Muscle layer of duodenum (tissue), 2 donors: ENCODE measurements around the gene ART4.

ENCODE experiments used
- H3K27ac ChIP-seq: one replicate; pipeline ENCODE4 v1.7.0; 2013; ENCODE audit warnings: mild to moderate bottlenecking, low read length
- H3K27me3 ChIP-seq: one replicate; pipeline ENCODE4 v1.7.0; 2013; ENCODE audit warnings: low read depth, mild to moderate bottlenecking, control low read depth, low read length
- H3K36me3 ChIP-seq, 2 donors: one replicate each; pipeline ENCODE4 v1.7.0; 2013; ENCODE audit warnings: low read length in 2 of 2, control low read depth in 1 of 2, mild to moderate bottlenecking in 1 of 2; ENCODE audit not compliant: insufficient read depth in 2 of 2, control insufficient read depth in 1 of 2
- H3K4me1 ChIP-seq, 2 donors: one replicate each; pipeline ENCODE4 v1.7.0; 2013; ENCODE audit warnings: low read length in 2 of 2, mild to moderate bottlenecking in 2 of 2, control low read depth in 1 of 2, moderate library complexity in 1 of 2; ENCODE audit not compliant: insufficient read depth in 2 of 2, control insufficient read depth in 1 of 2
- H3K4me3 ChIP-seq, 2 donors: one replicate each; pipeline ENCODE4 v1.7.0; 2013; ENCODE audit warnings: low read length in 2 of 2, low read depth in 1 of 2, mild to moderate bottlenecking in 1 of 2
- H3K9me3 ChIP-seq, 2 donors: one replicate each; pipeline ENCODE4 v1.7.0; 2013; ENCODE audit warnings: low read length in 2 of 2, control low read depth in 1 of 2, mild to moderate bottlenecking in 1 of 2; ENCODE audit not compliant: control insufficient read depth in 1 of 2
- donor health status: healthy.

ART4 gene

GRCh38 chr12:14843425-14843887 is at the start of gene ART4:
Gene ART4 (minus strand): TSS chr12:14843526. CDS start chr12:14843113, 413 bp downstream.
- peaks cover 0 to 23% of the 10 kb centered on the region in 2 donors for H3K4me1 ChIP-seq
- no peak within 1 kb of the TSS for H3K4me3 ChIP-seq
- no peaks in the 10 kb centered on the region for H3K36me3 ChIP-seq
- H3K27ac ChIP-seq: peak within 1 kb of the TSS; percentile 16
- no peaks in the 10 kb centered on the region for H3K9me3 ChIP-seq
- no peaks in the 10 kb centered on the region for H3K27me3 ChIP-seq

DNA sequence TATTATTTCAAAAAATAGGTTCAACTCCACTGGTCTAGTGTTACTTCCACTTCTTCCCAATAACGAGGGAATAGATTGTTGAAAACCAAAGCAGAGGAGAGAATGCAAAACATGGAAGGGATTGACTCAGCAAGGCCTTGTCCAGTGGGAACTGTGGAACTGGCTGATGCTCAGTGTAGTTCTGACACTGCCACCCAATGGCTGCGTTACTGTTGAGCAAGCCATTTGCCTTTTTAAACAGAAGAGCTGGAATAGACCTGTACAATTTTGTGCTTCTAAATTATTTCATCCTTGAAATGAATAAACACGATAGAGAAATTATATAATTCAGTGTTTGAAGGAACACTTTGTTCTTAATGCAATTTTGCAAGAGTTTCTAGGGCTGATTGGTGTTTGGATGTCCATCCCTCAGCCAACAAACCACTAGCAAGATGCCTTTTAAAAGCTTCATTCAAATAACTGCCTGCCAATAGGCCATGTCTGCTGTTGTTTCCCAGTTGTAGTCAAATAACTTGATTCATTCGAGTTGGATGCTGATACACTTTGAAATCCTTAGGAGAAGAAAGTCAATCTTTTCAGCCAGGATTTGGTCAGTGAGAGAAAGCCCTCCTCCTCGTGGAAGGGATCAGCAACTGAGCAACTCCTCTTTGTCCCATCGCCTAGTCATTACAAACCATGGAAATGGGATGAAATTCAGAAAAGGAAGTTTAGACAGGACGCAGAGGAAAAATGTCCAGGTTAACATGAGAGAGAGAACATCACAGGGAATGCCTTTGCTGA is 49.6 kb upstream of the ART4 start:
- Histone ChIP-seq H3K9me3 (no peaks in the 10 kb centered on the region), H3K36me3 (no peaks in the 10 kb centered on the region), H3K27me3 (no peaks in the 10 kb centered on the region), H3K4me1 (peaks cover 0 to 9% of the 10 kb centered on the region in 2 donors), H3K27ac (peak overlapping the region; percentile 73), H3K4me3 (no peak overlapping the region)

DNA sequence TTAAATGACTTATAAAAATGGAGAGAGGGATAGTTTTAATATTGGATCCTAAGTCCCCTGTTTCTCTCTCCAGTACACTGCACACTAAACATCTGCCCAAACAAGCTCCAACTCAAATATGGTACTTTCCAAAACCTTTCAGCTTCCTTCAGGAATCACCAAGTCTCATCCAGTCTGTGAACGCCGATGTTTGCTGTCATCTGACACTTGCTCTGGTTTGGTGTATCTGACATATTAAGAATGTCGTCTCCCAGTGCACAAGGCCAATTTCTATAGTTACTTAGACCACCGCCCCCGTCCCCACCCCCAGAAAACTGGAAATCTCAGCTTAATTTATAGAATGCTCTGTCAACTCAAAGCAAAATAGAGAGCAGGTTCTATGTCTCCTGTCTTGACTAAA is 47.4 kb upstream of the ART4 start:
- Histone ChIP-seq H3K27ac (no peak overlapping the region), H3K4me3 (no peak overlapping the region), H3K4me1 (peaks cover 0 to 11% of the 10 kb centered on the region in 2 donors), H3K36me3 (no peaks in the 10 kb centered on the region), H3K9me3 (no peaks in the 10 kb centered on the region), H3K27me3 (no peaks in the 10 kb centered on the region)

DNA sequence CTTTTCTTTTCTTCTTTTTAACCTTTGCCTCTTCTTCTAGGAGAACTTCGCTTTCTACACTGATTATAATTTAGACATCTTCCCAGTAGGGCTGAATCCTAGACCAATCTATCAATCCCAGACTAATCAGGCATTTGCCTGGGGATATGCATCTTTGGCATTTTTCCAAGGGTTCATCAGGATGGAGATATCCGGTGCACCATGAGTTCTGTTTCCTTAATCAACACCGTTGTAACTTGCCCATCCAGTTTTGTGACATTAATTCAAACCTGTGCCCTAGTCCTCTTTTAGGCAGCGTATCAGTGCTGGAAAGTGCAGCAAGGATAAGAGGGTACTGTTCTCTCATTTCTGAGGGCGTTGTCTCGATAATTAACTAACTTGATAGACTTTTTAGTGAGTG is 42.9 kb upstream of the ART4 start:
- H3K36me3 ChIP-seq: peaks cover 0 to 8% of the 10 kb centered on the region in 2 donors
- peak overlapping the region; percentile 84 for H3K27ac ChIP-seq
- H3K4me3 ChIP-seq: peak overlapping the region; percentile 58 to 64
- no peaks in the 10 kb centered on the region for H3K9me3 ChIP-seq
- peaks cover 0 to 9% of the 10 kb centered on the region in 2 donors for H3K4me1 ChIP-seq
- no peaks in the 10 kb centered on the region for H3K27me3 ChIP-seq

- H3K9me3 ChIP-seq: no peaks in the 10 kb centered on the region
- no peaks in the 10 kb centered on the region for H3K27me3 ChIP-seq
- peaks cover 0 to 9% of the 10 kb centered on the region in 2 donors for H3K4me1 ChIP-seq
- peak within 1 kb of the TSS; percentile 58 to 64 for H3K4me3 ChIP-seq
- peak within 1 kb of the TSS; percentile 84 for H3K27ac ChIP-seq
- peaks cover 0 to 8% of the 10 kb centered on the region in 2 donors for H3K36me3 ChIP-seq
These were observed 42.4 kb upstream of the ART4 start, which contains the start of gene MGP for GRCh38 chr12:14885718-14886221. Gene MGP (minus strand): TSS chr12:14885854. CDS start chr12:14885791, 63 bp downstream.

- H3K27ac ChIP-seq: peak overlapping the region; percentile 84
- H3K4me1 ChIP-seq: peaks cover 0 to 9% of the 10 kb centered on the region in 2 donors
- peak overlapping the region; percentile 58 to 64 for H3K4me3 ChIP-seq
- peaks cover 0 to 8% of the 10 kb centered on the region in 2 donors for H3K36me3 ChIP-seq
- H3K27me3 ChIP-seq: no peaks in the 10 kb centered on the region
- no peaks in the 10 kb centered on the region for H3K9me3 ChIP-seq
These were observed 41.1 kb upstream of the ART4 start for GRCh38 chr12:14884458-14884878.

- H3K4me3 ChIP-seq: peak overlapping the region; percentile 58 to 64
- H3K4me1 ChIP-seq: peaks cover 0 to 9% of the 10 kb centered on the region in 2 donors
- no peaks in the 10 kb centered on the region for H3K27me3 ChIP-seq
- peak overlapping the region; percentile 84 for H3K27ac ChIP-seq
- H3K9me3 ChIP-seq: no peaks in the 10 kb centered on the region
- peaks cover 0 to 8% of the 10 kb centered on the region in 2 donors for H3K36me3 ChIP-seq
These were observed 40.4 kb upstream of the ART4 start for GRCh38 chr12:14883686-14884085.

DNA sequence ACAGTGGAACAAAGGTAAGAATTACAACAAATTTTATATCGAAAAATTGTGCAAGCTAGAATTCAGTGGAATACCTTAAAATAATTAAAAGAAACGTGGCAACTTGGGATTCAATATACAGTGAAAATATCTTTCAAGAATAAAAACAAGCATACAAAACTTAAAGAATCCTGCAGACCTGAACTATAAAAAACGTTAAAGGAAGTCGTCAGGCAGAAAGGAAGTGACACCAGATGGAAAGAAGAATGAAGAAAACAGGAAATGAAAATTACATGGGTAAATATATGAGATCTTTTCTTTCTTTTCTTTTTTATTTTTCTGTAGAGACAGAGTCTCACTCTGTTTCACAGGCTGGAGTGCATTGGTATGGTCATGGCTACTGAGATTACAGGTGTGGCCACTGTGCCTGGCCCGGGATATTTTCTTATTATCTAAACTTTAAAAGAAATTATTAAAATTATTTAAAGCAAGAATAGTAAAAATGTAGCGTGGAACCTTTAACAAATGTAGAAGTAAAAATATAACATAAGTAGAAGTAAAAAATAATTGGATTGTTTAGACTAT is 37.6 kb upstream of the ART4 start:
- no peak overlapping the region for H3K27ac ChIP-seq
- H3K9me3 ChIP-seq: no peaks in the 10 kb centered on the region
- H3K36me3 ChIP-seq: peaks cover 0 to 8% of the 10 kb centered on the region in 2 donors
- H3K4me1 ChIP-seq: peaks cover 0 to 6% of the 10 kb centered on the region in 2 donors
- no peak overlapping the region for H3K4me3 ChIP-seq
- no peaks in the 10 kb centered on the region for H3K27me3 ChIP-seq

DNA sequence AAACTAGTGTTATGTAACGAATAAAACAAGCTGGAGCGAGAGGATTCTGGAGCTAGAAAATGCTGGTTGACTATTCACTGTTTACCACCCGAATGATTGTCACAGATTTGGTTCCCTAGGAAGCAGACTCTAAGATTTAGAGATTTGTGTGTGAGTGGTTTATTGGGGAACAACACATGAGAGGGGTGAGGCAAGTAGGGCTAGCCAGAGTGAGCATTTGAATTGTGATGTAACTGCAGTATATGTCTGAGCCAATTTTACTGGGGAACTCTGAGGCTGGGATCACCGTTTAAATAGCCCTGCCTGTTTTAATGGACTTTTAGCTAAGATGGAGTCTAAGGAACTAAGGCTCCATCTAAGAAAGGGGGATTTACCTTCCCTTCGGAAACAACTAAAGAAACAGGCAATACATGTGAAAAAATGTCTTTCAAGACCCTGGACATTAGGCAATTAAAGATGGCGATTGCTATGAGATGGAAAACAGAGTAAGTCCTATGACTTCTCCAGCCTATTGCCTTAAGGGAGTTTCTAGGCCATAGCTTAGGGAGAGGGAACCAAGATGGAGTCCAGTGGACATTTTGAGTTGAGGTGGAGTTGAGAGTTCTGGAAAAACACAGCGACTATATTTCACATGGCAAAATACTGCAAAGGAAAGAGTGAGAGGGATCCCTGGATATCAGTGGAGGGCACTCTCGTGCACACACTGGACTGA is 36.1 kb upstream of the ART4 start:
- no peaks in the 10 kb centered on the region for H3K9me3 ChIP-seq
- H3K27me3 ChIP-seq: no peaks in the 10 kb centered on the region
- no peak overlapping the region for H3K4me3 ChIP-seq
- H3K27ac ChIP-seq: no peak overlapping the region
- H3K4me1 ChIP-seq: peaks cover 0 to 4% of the 10 kb centered on the region in 2 donors
- peaks cover 0 to 8% of the 10 kb centered on the region in 2 donors for H3K36me3 ChIP-seq

DNA sequence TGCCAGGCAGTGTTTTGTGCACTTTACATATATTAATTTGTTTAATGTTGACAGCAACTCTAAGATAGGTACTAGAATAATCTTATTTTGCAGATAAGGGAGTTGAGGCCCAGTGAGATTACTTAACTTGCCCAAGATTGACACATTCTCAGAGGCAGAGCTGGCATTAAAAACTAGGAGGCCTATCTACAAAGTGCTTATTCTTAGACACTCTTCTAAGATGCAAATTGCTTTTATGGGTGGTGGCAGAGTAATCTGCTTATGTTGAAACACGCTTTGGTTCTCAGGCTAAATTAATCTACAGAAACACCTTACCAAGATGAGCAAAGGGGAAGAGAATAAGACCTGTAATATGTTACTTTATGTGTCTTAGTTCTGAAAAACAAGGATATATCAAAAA is 35.2 kb upstream of the ART4 start:
- Histone ChIP-seq H3K27ac (no peak overlapping the region), H3K27me3 (no peaks in the 10 kb centered on the region), H3K4me3 (no peak overlapping the region), H3K9me3 (no peaks in the 10 kb centered on the region), H3K36me3 (peaks cover 0 to 8% of the 10 kb centered on the region in 2 donors), H3K4me1 (peaks cover 0 to 3% of the 10 kb centered on the region in 2 donors)

GRCh38 chr12:14876833-14877232 is 33.5 kb upstream of the ART4 start:
- peaks cover 0 to 3% of the 10 kb centered on the region in 2 donors for H3K36me3 ChIP-seq
- no peak overlapping the region for H3K4me3 ChIP-seq
- no peaks in the 10 kb centered on the region for H3K9me3 ChIP-seq
- no peaks in the 10 kb centered on the region for H3K27me3 ChIP-seq
- peaks cover 0 to 10% of the 10 kb centered on the region in 2 donors for H3K4me1 ChIP-seq
- H3K27ac ChIP-seq: no peak overlapping the region
